ENCODE results near the gene MYBBP1A. TPM values are rescaled to one million over a fixed set of nuclear protein-coding genes. Genes with fewer than 3 reads are reported as not detected.

Gene MYBBP1A
- total and polyA plus RNA-seq, 9 of the 15 experiments (the other 6 are each of a cell fraction or from before 2014, with no cell fraction given), result 2.0 to 114 (median 47.2) TPM

GRCh38 chr17:4555873-4556759, 932 bp upstream of the MYBBP1A start (continued):
- TF ChIP-seq DLX4 (CRISPR knock-in tag; IDR thresholded peaks at IDR 0.05), result no peak
- no peak for TF ChIP-seq KAT2B (IDR thresholded peaks at IDR 0.05; ENCODE audit: low read depth, low read length)
- TF ChIP-seq RNF2 (IDR thresholded peaks at IDR 0.05), result no peak
- TF ChIP-seq STAT6 (CRISPR knock-in tag; IDR thresholded peaks at IDR 0.05), result no peak
- no peak for TF ChIP-seq E2F6 (IDR thresholded peaks at IDR 0.05; ENCODE audit: borderline replicate concordance in 1 of 2, extremely low read depth in 1 of 2, insufficient read depth in 1 of 2, insufficient read length in 1 of 2, low read depth in 1 of 2, low read length in 1 of 2, poor library complexity in 1 of 2, severe bottlenecking in 1 of 2)
- no peak for TF ChIP-seq ZNF3 (CRISPR knock-in tag; IDR thresholded peaks at IDR 0.05)

Data from K562 (cell line).